H9 (cell line): ENCODE results near the gene ELAPOR1. TPM values are rescaled to one million over a fixed set of nuclear protein-coding genes. Genes with fewer than 3 reads are reported as not detected.

ENCODE experiments used
- DNase-seq: peaks from one replicate; pipeline ENCODE4 v3.0.0-alpha.2; 2017
- H2AFZ ChIP-seq: one replicate; pipeline ENCODE4 v1.6.1; 2013; ENCODE audit warnings: mild to moderate bottlenecking, low read length, control low read depth, moderate library complexity
- H2AK5ac ChIP-seq: 2 replicates; pipeline ENCODE4 v1.6.1; 2013; ENCODE audit warnings: low read length, control low read depth, mixed read lengths; ENCODE audit not compliant: insufficient read length
- H2BK120ac ChIP-seq: one replicate; pipeline ENCODE4 v1.6.1; 2013; ENCODE audit warnings: low read depth, mild to moderate bottlenecking, low read length, control low read depth, inconsistent platforms; ENCODE audit not compliant: poor library complexity, severe bottlenecking
- H2BK12ac ChIP-seq: 2 replicates; pipeline ENCODE4 v1.6.1; 2013; ENCODE audit warnings: low read length, control low read depth, mixed read lengths, low read depth; ENCODE audit not compliant: insufficient read length
- H2BK15ac ChIP-seq: 2 replicates; pipeline ENCODE4 v1.6.1; 2013; ENCODE audit warnings: low read depth, low read length, control low read depth
- H2BK20ac ChIP-seq: one replicate; pipeline ENCODE4 v1.6.1; 2013; ENCODE audit warnings: low read depth, mild to moderate bottlenecking, low read length, control low read depth, inconsistent platforms; ENCODE audit not compliant: poor library complexity, severe bottlenecking
- H2BK5ac ChIP-seq: 2 replicates; pipeline ENCODE4 v1.6.1; 2013; ENCODE audit warnings: low read length, control low read depth, mixed read lengths; ENCODE audit not compliant: insufficient read length
- H3K14ac ChIP-seq: 2 replicates; pipeline ENCODE4 v1.6.1; 2013; ENCODE audit warnings: low read length, control low read depth; ENCODE audit not compliant: insufficient read depth
- H3K18ac ChIP-seq: 2 replicates; pipeline ENCODE4 v1.6.1; 2013; ENCODE audit warnings: low read depth, mild to moderate bottlenecking, mixed read lengths, low read length, control low read depth; ENCODE audit not compliant: insufficient read length
- H3K23ac ChIP-seq: 2 replicates; pipeline ENCODE4 v1.6.1; 2013; ENCODE audit warnings: low read length, control low read depth, mixed read lengths, low read depth; ENCODE audit not compliant: insufficient read length
- H3K23me2 ChIP-seq: 2 replicates; pipeline ENCODE4 v1.6.1; 2013; ENCODE audit warnings: low read depth, mild to moderate bottlenecking, mixed read lengths, low read length, control low read depth; ENCODE audit not compliant: insufficient read length, poor library complexity, severe bottlenecking
- H3K27ac ChIP-seq: 2 replicates; pipeline ENCODE4 v1.5.1; 2013; ENCODE audit warnings: low read length, control low read depth, mixed read lengths, low read depth; ENCODE audit not compliant: insufficient read length
- H3K27me3 ChIP-seq: 2 replicates; pipeline ENCODE4 v1.6.1; 2013; ENCODE audit warnings: low read length, control low read depth, inconsistent platforms; ENCODE audit not compliant: insufficient read depth
- H3K4ac ChIP-seq: 2 replicates; pipeline ENCODE4 v1.6.1; 2013; ENCODE audit warnings: low read depth, mild to moderate bottlenecking, control low read depth, inconsistent platforms, low read length, moderate library complexity
- H3K4me1 ChIP-seq: 2 replicates; pipeline ENCODE4 v1.6.1; 2013; ENCODE audit warnings: low read length, control low read depth, inconsistent platforms; ENCODE audit not compliant: insufficient read depth
- H3K4me2 ChIP-seq: 2 replicates; pipeline ENCODE4 v1.6.1; 2013; ENCODE audit warnings: low read length, control low read depth, mixed read lengths; ENCODE audit not compliant: insufficient read length, insufficient read depth
- H3K56ac ChIP-seq: 2 replicates; pipeline ENCODE4 v1.6.1; 2013; ENCODE audit warnings: low read depth, mild to moderate bottlenecking, mixed read lengths, low read length, control low read depth; ENCODE audit not compliant: insufficient read length
- H3K79me1 ChIP-seq: 2 replicates; pipeline ENCODE4 v1.6.1; 2013; ENCODE audit warnings: low read depth, mild to moderate bottlenecking, moderate library complexity, low read length, control low read depth, inconsistent platforms; ENCODE audit not compliant: insufficient read depth, poor library complexity, severe bottlenecking
- H3K79me2 ChIP-seq: 2 replicates; pipeline ENCODE4 v1.6.1; 2013; ENCODE audit warnings: low read length, control low read depth, inconsistent platforms; ENCODE audit not compliant: insufficient read depth
- H3K9ac ChIP-seq: 2 replicates; pipeline ENCODE4 v1.6.1; 2013; ENCODE audit warnings: low read length, control low read depth, mixed read lengths; ENCODE audit not compliant: insufficient read length; ENCODE audit errors: extremely low read depth
- H3K9me3 ChIP-seq: one replicate; pipeline ENCODE4 v1.6.1; 2013; ENCODE audit warnings: low read depth, low read length, inconsistent platforms; ENCODE audit not compliant: control insufficient read depth
- H3T11ph ChIP-seq: one replicate; pipeline ENCODE4 v1.6.1; 2013; ENCODE audit warnings: mild to moderate bottlenecking, low read length, control low read depth, inconsistent platforms
- H4K20me1 ChIP-seq: one replicate; pipeline ENCODE4 v1.6.1; 2013; ENCODE audit not compliant: control insufficient read depth, insufficient read length, insufficient read depth
- H4K5ac ChIP-seq: 2 replicates; pipeline ENCODE4 v1.6.1; 2013; ENCODE audit warnings: low read depth, mild to moderate bottlenecking, mixed read lengths, low read length, control low read depth; ENCODE audit not compliant: insufficient read length
- H4K8ac ChIP-seq: replicated peaks from 2 replicates; pipeline ENCODE4 v1.6.1; 2013; ENCODE audit warnings: low read length, control low read depth, mixed read lengths, low read depth; ENCODE audit not compliant: insufficient read length
- H4K91ac ChIP-seq: 2 replicates; pipeline ENCODE4 v1.6.1; 2013; ENCODE audit warnings: low read depth, mild to moderate bottlenecking, moderate library complexity, mixed read lengths, low read length, control low read depth; ENCODE audit not compliant: insufficient read length
- H3K27ac Mint-ChIP-seq, 3 experiments: 2 replicates in 2 of 3; 3 replicates in 1 of 3; pipeline ENCODE4 v1.8.0; 2020 to 2021; ENCODE audit warnings: mixed read lengths in 3 of 3, mild to moderate bottlenecking in 1 of 3, moderate library complexity in 1 of 3
- H3K27me3 Mint-ChIP-seq: 2 replicates; pipeline ENCODE4 v1.8.0; 2021; ENCODE audit warnings: low read depth, mild to moderate bottlenecking, moderate library complexity, mixed read lengths
- H3K36me3 Mint-ChIP-seq, 3 experiments: 2 replicates in 2 of 3; 3 replicates in 1 of 3; pipeline ENCODE4 v1.8.0; 2020 to 2021; ENCODE audit warnings: low read depth in 3 of 3, mixed read lengths in 3 of 3; ENCODE audit not compliant: insufficient read depth in 1 of 3
- H3K4me1 Mint-ChIP-seq, 2 experiments: 2 replicates each; pipeline ENCODE4 v1.8.0; 2020; ENCODE audit warnings: mixed read lengths in 2 of 2
- H3K4me3 Mint-ChIP-seq, 2 experiments: 2 replicates in 1 of 2; 3 replicates in 1 of 2; pipeline ENCODE4 v1.8.0; 2020 to 2021; ENCODE audit warnings: mild to moderate bottlenecking in 2 of 2, mixed read lengths in 2 of 2, moderate library complexity in 1 of 2
- H3K9me3 Mint-ChIP-seq, 2 experiments: 2 replicates in 1 of 2; 3 replicates in 1 of 2; pipeline ENCODE4 v1.8.0; 2020; ENCODE audit warnings: mild to moderate bottlenecking in 2 of 2, mixed read lengths in 2 of 2, moderate library complexity in 1 of 2
- WGBS: extraction: QIAGEN DNeasy Blood & Tissue Kit; methylation state at CpG from one replicate; pipeline ENCODE4 v1.1.7; 2013; ENCODE audit warnings: missing lambda C conversion rate, low lambda C conversion rate, mixed read lengths; ENCODE audit not compliant: insufficient read length; ENCODE audit errors: extremely low coverage; 5-methylcytosine and 5-hydroxymethylcytosine counted together
- total RNA-seq: library from RNA; stranded (reverse); gene quantifications from 2 replicates; pipeline ENCODE4 v1.2.1, GENCODE V29; 2021
- TF ChIP-seq, protein P1 (sequence below): fragments of 200-600 bp; sonication (generic); conservative IDR thresholded peaks from 3 replicates; pipeline ENCODE4 v1.8.0; 2021; ENCODE audit warnings: antibody characterized with exemption, mild to moderate bottlenecking

Gene ELAPOR1
- total RNA-seq, 1 experiment from 2014 or later: 0.55 TPM

- Histone ChIP-seq H3K18ac (no peak overlapping the region), H4K5ac (no peak overlapping the region), H3K56ac (no peak overlapping the region), H3K4ac (no peak overlapping the region), H3K14ac (no peak overlapping the region), H2BK15ac (no peak overlapping the region), H3K23ac (no peak overlapping the region), H2BK20ac (no peak overlapping the region), H3K27me3 (no peaks in the 10 kb centered on the region), H4K8ac (no peak overlapping the region), H3T11ph (no peak overlapping the region), H3K4me1 (no peaks in the 10 kb centered on the region), H2BK120ac (no peak overlapping the region), H4K20me1 (no peaks in the 10 kb centered on the region), H3K27ac (no peak overlapping the region), H3K9ac (no peak overlapping the region), H3K23me2 (no peaks in the 10 kb centered on the region), H3K4me2 (no peak overlapping the region), H2AK5ac (no peak overlapping the region), H2AFZ (no peak overlapping the region), H3K79me2 (no peaks in the 10 kb centered on the region), H2BK5ac (no peak overlapping the region), H3K9me3 (no peaks in the 10 kb centered on the region), H3K79me1 (no peaks in the 10 kb centered on the region), H4K91ac (no peak overlapping the region), H2BK12ac (no peak overlapping the region)
- no peak overlapping the region for H3K27ac Mint-ChIP-seq
- WGBS: no CpG with 5 or more reads among the region's 3 CpGs
- no peak for DNase-seq
- H3K36me3 Mint-ChIP-seq: no peaks in the 10 kb centered on the region
- no peak overlapping the region for H3K4me3 Mint-ChIP-seq
- no peaks in the 10 kb centered on the region for H3K4me1 Mint-ChIP-seq
- TF ChIP-seq, protein P1, sequence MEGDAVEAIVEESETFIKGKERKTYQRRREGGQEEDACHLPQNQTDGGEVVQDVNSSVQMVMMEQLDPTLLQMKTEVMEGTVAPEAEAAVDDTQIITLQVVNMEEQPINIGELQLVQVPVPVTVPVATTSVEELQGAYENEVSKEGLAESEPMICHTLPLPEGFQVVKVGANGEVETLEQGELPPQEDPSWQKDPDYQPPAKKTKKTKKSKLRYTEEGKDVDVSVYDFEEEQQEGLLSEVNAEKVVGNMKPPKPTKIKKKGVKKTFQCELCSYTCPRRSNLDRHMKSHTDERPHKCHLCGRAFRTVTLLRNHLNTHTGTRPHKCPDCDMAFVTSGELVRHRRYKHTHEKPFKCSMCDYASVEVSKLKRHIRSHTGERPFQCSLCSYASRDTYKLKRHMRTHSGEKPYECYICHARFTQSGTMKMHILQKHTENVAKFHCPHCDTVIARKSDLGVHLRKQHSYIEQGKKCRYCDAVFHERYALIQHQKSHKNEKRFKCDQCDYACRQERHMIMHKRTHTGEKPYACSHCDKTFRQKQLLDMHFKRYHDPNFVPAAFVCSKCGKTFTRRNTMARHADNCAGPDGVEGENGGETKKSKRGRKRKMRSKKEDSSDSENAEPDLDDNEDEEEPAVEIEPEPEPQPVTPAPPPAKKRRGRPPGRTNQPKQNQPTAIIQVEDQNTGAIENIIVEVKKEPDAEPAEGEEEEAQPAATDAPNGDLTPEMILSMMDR: no peak
- H3K9me3 Mint-ChIP-seq: no peaks in the 10 kb centered on the region; a peak in 1 of 5 replicates
- H3K27me3 Mint-ChIP-seq: no peaks in the 10 kb centered on the region
These were observed 26.5 kb downstream of the ELAPOR1 start for GRCh38 chr1:109140392-109140791.
